ENCODE results near the gene METTL25B. TPM values are rescaled to one million over a fixed set of nuclear protein-coding genes. Genes with fewer than 3 reads are reported as not detected.

Gene METTL25B
- total RNA-seq, 2 donors from 2014 or later: 15.2 to 17.9 TPM

DNA sequence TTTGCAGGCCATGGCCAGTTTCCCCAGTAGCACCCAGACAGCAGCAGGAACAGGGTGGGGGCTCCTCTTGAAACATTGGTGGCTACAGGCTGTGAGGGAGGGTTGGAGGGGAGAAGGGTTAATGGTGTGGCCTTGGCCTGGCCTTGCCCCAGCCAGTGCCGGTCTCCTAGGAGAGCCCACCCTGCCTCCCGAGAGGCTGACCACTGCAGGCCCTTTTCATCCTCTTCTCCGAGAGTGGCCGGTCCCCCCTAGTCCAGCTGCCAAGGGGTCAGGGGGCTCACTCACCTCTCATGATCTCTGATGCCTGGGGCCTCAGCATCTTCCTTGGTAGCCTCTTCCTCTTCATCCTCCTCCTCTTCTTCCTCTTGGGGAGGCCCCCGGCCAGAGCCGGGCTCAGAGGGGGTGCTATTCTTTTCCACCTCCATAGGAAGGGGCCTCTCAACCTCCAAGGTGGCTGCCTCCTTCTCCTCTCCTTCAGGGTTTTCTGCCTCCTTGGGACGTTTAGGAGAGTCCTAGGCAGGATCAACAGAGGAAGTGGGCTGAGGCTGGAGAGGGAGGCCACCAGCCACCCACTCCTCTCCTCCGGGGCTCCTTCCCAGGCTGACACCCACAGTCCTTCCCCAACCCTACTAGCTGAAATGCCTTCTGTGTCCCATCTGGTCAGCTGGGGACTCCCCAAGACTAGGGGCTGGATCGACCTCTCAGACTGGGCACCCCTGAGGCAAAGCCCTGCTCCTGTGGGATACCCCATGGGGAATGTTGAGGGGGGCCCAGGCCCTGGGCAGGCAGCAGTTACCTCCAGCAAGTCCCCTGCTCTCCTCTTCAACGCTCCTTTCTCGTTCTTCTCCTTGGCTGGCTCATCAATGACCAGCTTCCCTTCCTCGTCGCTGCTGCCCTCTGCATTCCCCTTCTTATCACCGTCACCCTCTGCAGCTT is 15.4 kb downstream of the METTL25B start:
- Histone ChIP-seq H3K27ac (no peak overlapping the region), H3K9me3 (no peaks in the 10 kb centered on the region), H3K36me3 (peaks cover 17% of the 10 kb centered on the region), H3K4me3 (no peak overlapping the region), H3K4me1 (ENCODE audit: control insufficient read depth in 1 of 2, low read depth in 2 of 2) (peaks cover 32 to 47% of the 10 kb centered on the region in 2 donors), H3K27me3 (replicated peaks; ENCODE audit: insufficient read depth) (no peaks in the 10 kb centered on the region)
- ATAC-seq (ENCODE audit: insufficient number of reproducible peaks, low FRiP score, low read depth): no peak
- no peak for DNase-seq (ENCODE audit: low spot score)
- TF ChIP-seq, protein P1, sequence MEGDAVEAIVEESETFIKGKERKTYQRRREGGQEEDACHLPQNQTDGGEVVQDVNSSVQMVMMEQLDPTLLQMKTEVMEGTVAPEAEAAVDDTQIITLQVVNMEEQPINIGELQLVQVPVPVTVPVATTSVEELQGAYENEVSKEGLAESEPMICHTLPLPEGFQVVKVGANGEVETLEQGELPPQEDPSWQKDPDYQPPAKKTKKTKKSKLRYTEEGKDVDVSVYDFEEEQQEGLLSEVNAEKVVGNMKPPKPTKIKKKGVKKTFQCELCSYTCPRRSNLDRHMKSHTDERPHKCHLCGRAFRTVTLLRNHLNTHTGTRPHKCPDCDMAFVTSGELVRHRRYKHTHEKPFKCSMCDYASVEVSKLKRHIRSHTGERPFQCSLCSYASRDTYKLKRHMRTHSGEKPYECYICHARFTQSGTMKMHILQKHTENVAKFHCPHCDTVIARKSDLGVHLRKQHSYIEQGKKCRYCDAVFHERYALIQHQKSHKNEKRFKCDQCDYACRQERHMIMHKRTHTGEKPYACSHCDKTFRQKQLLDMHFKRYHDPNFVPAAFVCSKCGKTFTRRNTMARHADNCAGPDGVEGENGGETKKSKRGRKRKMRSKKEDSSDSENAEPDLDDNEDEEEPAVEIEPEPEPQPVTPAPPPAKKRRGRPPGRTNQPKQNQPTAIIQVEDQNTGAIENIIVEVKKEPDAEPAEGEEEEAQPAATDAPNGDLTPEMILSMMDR (IDR thresholded peaks at IDR 0.05): no peak

DNA sequence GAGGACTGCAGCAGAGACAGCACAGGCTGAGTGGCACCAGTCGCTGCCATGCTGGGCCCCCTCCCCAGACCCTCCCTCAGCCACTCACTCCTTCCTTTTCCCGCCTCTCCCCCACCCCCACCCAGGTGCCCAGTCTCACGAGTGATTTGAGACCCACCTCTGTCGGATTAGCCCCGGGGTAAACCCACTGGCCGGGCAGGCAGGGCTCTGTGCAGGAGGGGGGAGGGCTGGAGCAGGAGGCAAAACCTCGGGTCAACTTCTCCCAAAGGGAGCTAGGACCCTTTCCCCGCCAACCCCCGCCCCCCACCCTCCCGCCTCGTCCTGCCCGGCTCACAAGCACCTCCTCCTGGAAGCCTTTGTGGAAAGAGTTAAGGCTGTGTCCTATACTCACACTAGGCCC is 16.1 kb downstream of the METTL25B start:
- H3K27ac ChIP-seq: no peak overlapping the region
- TF ChIP-seq, protein P1 (IDR thresholded peaks at IDR 0.05): no peak
- H3K36me3 ChIP-seq: peaks cover 17% of the 10 kb centered on the region
- ATAC-seq (ENCODE audit: insufficient number of reproducible peaks, low FRiP score, low read depth): no peak
- H3K4me3 ChIP-seq: no peak overlapping the region
- no peaks in the 10 kb centered on the region for H3K9me3 ChIP-seq
- peaks cover 39 to 53% of the 10 kb centered on the region in 2 donors for H3K4me1 ChIP-seq (ENCODE audit: control insufficient read depth in 1 of 2, low read depth in 2 of 2)
- H3K27me3 ChIP-seq (replicated peaks; ENCODE audit: insufficient read depth): no peaks in the 10 kb centered on the region
- DNase-seq (ENCODE audit: low spot score): no peak

DNA sequence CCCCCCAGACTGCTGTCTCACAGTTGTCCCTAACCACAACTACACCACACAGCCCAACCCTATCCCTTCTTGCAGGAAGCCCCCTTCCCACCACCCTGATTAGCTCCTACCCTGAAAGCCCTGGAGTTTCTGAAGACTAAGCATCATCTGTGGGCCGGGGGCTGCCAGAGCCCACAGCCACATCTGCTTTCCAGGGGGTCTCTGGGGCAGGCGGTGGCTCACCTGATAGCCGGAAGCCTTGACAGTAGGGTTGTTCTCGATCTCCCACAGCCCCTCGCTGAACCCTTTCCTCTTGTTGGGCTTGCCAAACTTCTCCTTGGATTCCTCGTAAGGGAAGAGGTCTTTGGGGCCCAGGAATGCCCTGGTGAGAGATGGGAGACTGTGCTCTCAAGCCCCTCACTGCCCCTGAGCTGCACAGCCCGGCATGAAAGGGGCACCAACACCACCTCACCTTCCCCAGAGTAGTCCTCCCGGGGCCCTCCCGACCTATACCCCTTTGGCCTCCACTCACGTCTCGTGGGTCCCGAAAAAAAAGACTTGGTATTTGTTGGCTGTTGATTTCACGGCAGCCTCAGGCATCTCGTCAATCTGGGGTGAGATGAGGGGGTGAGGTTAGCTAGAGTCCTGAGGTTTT is 16.6 kb downstream of the METTL25B start:
- H3K36me3 ChIP-seq: peaks cover 17% of the 10 kb centered on the region
- peak overlapping the region; percentile 93 to 94 for H3K27ac ChIP-seq
- H3K27me3 ChIP-seq (replicated peaks; ENCODE audit: insufficient read depth): no peaks in the 10 kb centered on the region
- TF ChIP-seq, protein P1 (IDR thresholded peaks at IDR 0.05): no peak
- H3K4me1 ChIP-seq (ENCODE audit: control insufficient read depth in 1 of 2, low read depth in 2 of 2): peaks cover 44 to 58% of the 10 kb centered on the region in 2 donors
- no peak overlapping the region for H3K4me3 ChIP-seq
- ATAC-seq (ENCODE audit: insufficient number of reproducible peaks, low FRiP score, low read depth) (no peak), DNase-seq (ENCODE audit: low spot score) (no peak)
- H3K9me3 ChIP-seq: no peaks in the 10 kb centered on the region

GRCh38 chr1:156745881-156746280 is 17.6 kb downstream of the METTL25B start:
- Histone ChIP-seq H3K36me3 (peaks cover 17% of the 10 kb centered on the region), H3K4me1 (ENCODE audit: control insufficient read depth in 1 of 2, low read depth in 2 of 2) (peaks cover 39 to 55% of the 10 kb centered on the region in 2 donors), H3K4me3 (peak overlapping the region; percentile 82), H3K9me3 (no peaks in the 10 kb centered on the region), H3K27ac (peak overlapping the region; percentile 93 to 94), H3K27me3 (replicated peaks; ENCODE audit: insufficient read depth) (no peaks in the 10 kb centered on the region)
- DNase-seq (ENCODE audit: low spot score) (no peak), ATAC-seq (ENCODE audit: insufficient number of reproducible peaks, low FRiP score, low read depth) (no peak)
- TF ChIP-seq, protein P1 (IDR thresholded peaks at IDR 0.05): no peak

- Histone ChIP-seq H3K4me3 (peak overlapping the region; percentile 82), H3K27ac (peak overlapping the region; percentile 93 to 94), H3K9me3 (no peaks in the 10 kb centered on the region), H3K36me3 (peaks cover 17% of the 10 kb centered on the region), H3K4me1 (ENCODE audit: control insufficient read depth in 1 of 2, low read depth in 2 of 2) (peaks cover 39 to 55% of the 10 kb centered on the region in 2 donors), H3K27me3 (replicated peaks; ENCODE audit: insufficient read depth) (no peaks in the 10 kb centered on the region)
- no peak for DNase-seq (ENCODE audit: low spot score)
- ATAC-seq (ENCODE audit: insufficient number of reproducible peaks, low FRiP score, low read depth): no peak
- TF ChIP-seq, protein P1 (IDR thresholded peaks at IDR 0.05): no peak
Observed at GRCh38 chr1:156746406-156746727, 18.1 kb downstream of the METTL25B start.
